H9 (cell line): ENCODE measurements around the gene ZNF544. TPM values are rescaled to one million over a fixed set of nuclear protein-coding genes. Genes with fewer than 3 reads are reported as not detected.

Experiments
- DNase-seq: peaks from one replicate; pipeline ENCODE4 v3.0.0-alpha.2; 2017
- H2AFZ ChIP-seq: one replicate; pipeline ENCODE4 v1.6.1; 2013; ENCODE audit warnings: mild to moderate bottlenecking, low read length, control low read depth, moderate library complexity
- H2AK5ac ChIP-seq: 2 replicates; pipeline ENCODE4 v1.6.1; 2013; ENCODE audit warnings: low read length, control low read depth, mixed read lengths; ENCODE audit not compliant: insufficient read length
- H2BK120ac ChIP-seq: one replicate; pipeline ENCODE4 v1.6.1; 2013; ENCODE audit warnings: low read depth, mild to moderate bottlenecking, low read length, control low read depth, inconsistent platforms; ENCODE audit not compliant: poor library complexity, severe bottlenecking
- H2BK12ac ChIP-seq: 2 replicates; pipeline ENCODE4 v1.6.1; 2013; ENCODE audit warnings: low read length, control low read depth, mixed read lengths, low read depth; ENCODE audit not compliant: insufficient read length
- H2BK15ac ChIP-seq: 2 replicates; pipeline ENCODE4 v1.6.1; 2013; ENCODE audit warnings: low read depth, low read length, control low read depth
- H2BK20ac ChIP-seq: one replicate; pipeline ENCODE4 v1.6.1; 2013; ENCODE audit warnings: low read depth, mild to moderate bottlenecking, low read length, control low read depth, inconsistent platforms; ENCODE audit not compliant: poor library complexity, severe bottlenecking
- H2BK5ac ChIP-seq: 2 replicates; pipeline ENCODE4 v1.6.1; 2013; ENCODE audit warnings: low read length, control low read depth, mixed read lengths; ENCODE audit not compliant: insufficient read length
- H3K14ac ChIP-seq: 2 replicates; pipeline ENCODE4 v1.6.1; 2013; ENCODE audit warnings: low read length, control low read depth; ENCODE audit not compliant: insufficient read depth
- H3K18ac ChIP-seq: 2 replicates; pipeline ENCODE4 v1.6.1; 2013; ENCODE audit warnings: low read depth, mild to moderate bottlenecking, mixed read lengths, low read length, control low read depth; ENCODE audit not compliant: insufficient read length
- H3K23ac ChIP-seq: 2 replicates; pipeline ENCODE4 v1.6.1; 2013; ENCODE audit warnings: low read length, control low read depth, mixed read lengths, low read depth; ENCODE audit not compliant: insufficient read length
- H3K23me2 ChIP-seq: 2 replicates; pipeline ENCODE4 v1.6.1; 2013; ENCODE audit warnings: low read depth, mild to moderate bottlenecking, mixed read lengths, low read length, control low read depth; ENCODE audit not compliant: insufficient read length, poor library complexity, severe bottlenecking
- H3K27ac ChIP-seq: 2 replicates; pipeline ENCODE4 v1.5.1; 2013; ENCODE audit warnings: low read length, control low read depth, mixed read lengths, low read depth; ENCODE audit not compliant: insufficient read length
- H3K27me3 ChIP-seq: 2 replicates; pipeline ENCODE4 v1.6.1; 2013; ENCODE audit warnings: low read length, control low read depth, inconsistent platforms; ENCODE audit not compliant: insufficient read depth
- H3K4ac ChIP-seq: 2 replicates; pipeline ENCODE4 v1.6.1; 2013; ENCODE audit warnings: low read depth, mild to moderate bottlenecking, control low read depth, inconsistent platforms, low read length, moderate library complexity
- H3K4me1 ChIP-seq: 2 replicates; pipeline ENCODE4 v1.6.1; 2013; ENCODE audit warnings: low read length, control low read depth, inconsistent platforms; ENCODE audit not compliant: insufficient read depth
- H3K4me2 ChIP-seq: 2 replicates; pipeline ENCODE4 v1.6.1; 2013; ENCODE audit warnings: low read length, control low read depth, mixed read lengths; ENCODE audit not compliant: insufficient read length, insufficient read depth
- H3K56ac ChIP-seq: 2 replicates; pipeline ENCODE4 v1.6.1; 2013; ENCODE audit warnings: low read depth, mild to moderate bottlenecking, mixed read lengths, low read length, control low read depth; ENCODE audit not compliant: insufficient read length
- H3K79me1 ChIP-seq: 2 replicates; pipeline ENCODE4 v1.6.1; 2013; ENCODE audit warnings: low read depth, mild to moderate bottlenecking, moderate library complexity, low read length, control low read depth, inconsistent platforms; ENCODE audit not compliant: insufficient read depth, poor library complexity, severe bottlenecking
- H3K79me2 ChIP-seq: 2 replicates; pipeline ENCODE4 v1.6.1; 2013; ENCODE audit warnings: low read length, control low read depth, inconsistent platforms; ENCODE audit not compliant: insufficient read depth
- H3K9ac ChIP-seq: 2 replicates; pipeline ENCODE4 v1.6.1; 2013; ENCODE audit warnings: low read length, control low read depth, mixed read lengths; ENCODE audit not compliant: insufficient read length; ENCODE audit errors: extremely low read depth
- H3K9me3 ChIP-seq: one replicate; pipeline ENCODE4 v1.6.1; 2013; ENCODE audit warnings: low read depth, low read length, inconsistent platforms; ENCODE audit not compliant: control insufficient read depth
- H3T11ph ChIP-seq: one replicate; pipeline ENCODE4 v1.6.1; 2013; ENCODE audit warnings: mild to moderate bottlenecking, low read length, control low read depth, inconsistent platforms
- H4K20me1 ChIP-seq: one replicate; pipeline ENCODE4 v1.6.1; 2013; ENCODE audit not compliant: control insufficient read depth, insufficient read length, insufficient read depth
- H4K5ac ChIP-seq: 2 replicates; pipeline ENCODE4 v1.6.1; 2013; ENCODE audit warnings: low read depth, mild to moderate bottlenecking, mixed read lengths, low read length, control low read depth; ENCODE audit not compliant: insufficient read length
- H4K8ac ChIP-seq: replicated peaks from 2 replicates; pipeline ENCODE4 v1.6.1; 2013; ENCODE audit warnings: low read length, control low read depth, mixed read lengths, low read depth; ENCODE audit not compliant: insufficient read length
- H4K91ac ChIP-seq: 2 replicates; pipeline ENCODE4 v1.6.1; 2013; ENCODE audit warnings: low read depth, mild to moderate bottlenecking, moderate library complexity, mixed read lengths, low read length, control low read depth; ENCODE audit not compliant: insufficient read length
- H3K27ac Mint-ChIP-seq, 3 experiments: 2 replicates in 2 of 3; 3 replicates in 1 of 3; pipeline ENCODE4 v1.8.0; 2020 to 2021; ENCODE audit warnings: mixed read lengths in 3 of 3, mild to moderate bottlenecking in 1 of 3, moderate library complexity in 1 of 3
- H3K27me3 Mint-ChIP-seq: 2 replicates; pipeline ENCODE4 v1.8.0; 2021; ENCODE audit warnings: low read depth, mild to moderate bottlenecking, moderate library complexity, mixed read lengths
- H3K36me3 Mint-ChIP-seq, 3 experiments: 2 replicates in 2 of 3; 3 replicates in 1 of 3; pipeline ENCODE4 v1.8.0; 2020 to 2021; ENCODE audit warnings: low read depth in 3 of 3, mixed read lengths in 3 of 3; ENCODE audit not compliant: insufficient read depth in 1 of 3
- H3K4me1 Mint-ChIP-seq, 2 experiments: 2 replicates each; pipeline ENCODE4 v1.8.0; 2020; ENCODE audit warnings: mixed read lengths in 2 of 2
- H3K4me3 Mint-ChIP-seq, 2 experiments: 2 replicates in 1 of 2; 3 replicates in 1 of 2; pipeline ENCODE4 v1.8.0; 2020 to 2021; ENCODE audit warnings: mild to moderate bottlenecking in 2 of 2, mixed read lengths in 2 of 2, moderate library complexity in 1 of 2
- H3K9me3 Mint-ChIP-seq, 2 experiments: 2 replicates in 1 of 2; 3 replicates in 1 of 2; pipeline ENCODE4 v1.8.0; 2020; ENCODE audit warnings: mild to moderate bottlenecking in 2 of 2, mixed read lengths in 2 of 2, moderate library complexity in 1 of 2
- CTCF ChIP-seq: fragments of 200-600 bp; sonication (generic); conservative IDR thresholded peaks from 3 replicates; pipeline ENCODE4 v1.8.0; 2021; ENCODE audit warnings: antibody characterized with exemption, mild to moderate bottlenecking
- WGBS: extraction: QIAGEN DNeasy Blood & Tissue Kit; methylation state at CpG from one replicate; pipeline ENCODE4 v1.1.7; 2013; ENCODE audit warnings: missing lambda C conversion rate, low lambda C conversion rate, mixed read lengths; ENCODE audit not compliant: insufficient read length; ENCODE audit errors: extremely low coverage; 5-methylcytosine and 5-hydroxymethylcytosine counted together
- total RNA-seq: library from RNA; stranded (reverse); gene quantifications from 2 replicates; pipeline ENCODE4 v1.2.1, GENCODE V29; 2021

The ZNF544 gene
- total RNA-seq, 1 experiment from 2014 or later, result 97.2 TPM

- no peaks in the 10 kb centered on the region for H4K20me1 ChIP-seq
- H4K8ac ChIP-seq, result no peak overlapping the region
- H3K23me2 ChIP-seq, result no peaks in the 10 kb centered on the region
- H3K9me3 ChIP-seq, result peaks cover 62% of the 10 kb centered on the region
- Mint-ChIP-seq H3K27me3 (no peaks in the 10 kb centered on the region), H3K9me3 (peaks cover 79 to 94% of the 10 kb centered on the region in 2 experiments), H3K4me3 (no peak overlapping the region), H3K27ac (no peak overlapping the region), H3K36me3 (peaks cover 95 to 96% (median 96%) of the 10 kb centered on the region in 3 experiments), H3K4me1 (no peaks in the 10 kb centered on the region; a peak in 1 of 4 replicates)
- H2BK12ac ChIP-seq, result no peak overlapping the region
- H3K14ac ChIP-seq, result no peak overlapping the region
- H2AFZ ChIP-seq, result no peak overlapping the region
- H2AK5ac ChIP-seq, result no peak overlapping the region
- no peak overlapping the region for H4K91ac ChIP-seq
- H4K5ac ChIP-seq, result no peak overlapping the region
- H2BK15ac ChIP-seq, result no peak overlapping the region
- no peak overlapping the region for H3K9ac ChIP-seq
- H3K4ac ChIP-seq, result no peak overlapping the region
- no peak overlapping the region for H2BK120ac ChIP-seq
- WGBS, result no CpG with 5 or more reads among the region's 8 CpGs
- TF ChIP-seq CTCF, result no peak
- no peak overlapping the region for H3T11ph ChIP-seq
- H3K56ac ChIP-seq, result no peak overlapping the region
- H2BK20ac ChIP-seq, result no peak overlapping the region
- H3K79me2 ChIP-seq, result no peaks in the 10 kb centered on the region
- no peaks in the 10 kb centered on the region for H3K79me1 ChIP-seq
- no peak for DNase-seq
- no peaks in the 10 kb centered on the region for H3K27me3 ChIP-seq
- no peak overlapping the region for H3K18ac ChIP-seq
- H2BK5ac ChIP-seq, result no peak overlapping the region
- no peak overlapping the region for H3K4me2 ChIP-seq
- no peak overlapping the region for H3K27ac ChIP-seq
- H3K4me1 ChIP-seq, result no peaks in the 10 kb centered on the region
- no peak overlapping the region for H3K23ac ChIP-seq
Observed at GRCh38 chr19:58209577-58209976, 19.1 kb upstream of the ZNF544 start.
